Hypothalamus (tissue), 51 donors: ENCODE results near the gene WBP1L.
"Not testable (repeated sequence)": the region's sequence is repeated elsewhere in the genome, so short reads cannot be mapped to it uniquely, and the experiment has no call there.

Source experiments
- DNase-seq, 51 donors: peaks; one replicate each; lab custom pipeline; 2025; lab: John Stamatoyannopoulos, UW

Gene WBP1L

DNA sequence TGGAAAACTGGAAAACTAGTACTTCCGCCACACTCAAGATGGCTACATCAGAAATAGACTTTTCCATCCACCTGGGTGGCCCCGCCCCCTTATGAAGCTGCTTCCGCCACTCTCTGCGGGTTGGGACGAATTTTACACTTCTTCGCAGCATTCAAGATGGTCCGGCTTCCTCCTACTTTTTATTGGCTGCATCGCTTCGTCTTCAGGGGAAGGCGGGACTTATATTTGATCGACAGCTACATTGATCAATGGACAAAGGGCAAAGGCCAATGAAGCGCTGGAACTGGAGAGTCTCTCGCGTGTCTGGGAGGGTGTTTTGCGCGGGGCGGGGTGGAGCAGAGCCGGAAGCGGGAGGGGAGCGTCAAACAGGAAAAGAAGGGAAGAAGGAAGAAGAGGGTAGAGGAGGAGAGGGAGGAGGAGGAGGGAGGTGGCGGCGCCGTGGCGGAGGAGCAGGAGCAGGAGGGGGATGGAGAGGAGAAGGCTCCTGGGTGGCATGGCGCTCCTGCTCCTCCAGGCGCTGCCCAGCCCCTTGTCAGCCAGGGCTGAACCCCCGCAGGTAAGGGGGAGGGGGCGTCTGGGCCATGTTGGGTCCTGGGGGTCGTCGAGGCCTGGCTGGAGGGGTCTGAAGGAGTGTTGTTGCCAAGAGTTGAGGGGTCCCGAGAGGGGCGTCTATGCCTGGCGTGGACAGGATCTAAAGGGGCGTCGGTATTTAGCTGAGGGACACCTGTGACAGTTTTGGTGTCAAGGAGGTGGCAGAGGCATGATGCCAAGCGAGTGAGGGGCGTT lies at the start of gene WBP1L:
Gene WBP1L (plus strand): TSS at position 361 of the 786 bp plus-strand sequence. CDS start 106 bp downstream, at position 467.
- DNase-seq: peak; percentile 28 to 100 (median 94)

DNA sequence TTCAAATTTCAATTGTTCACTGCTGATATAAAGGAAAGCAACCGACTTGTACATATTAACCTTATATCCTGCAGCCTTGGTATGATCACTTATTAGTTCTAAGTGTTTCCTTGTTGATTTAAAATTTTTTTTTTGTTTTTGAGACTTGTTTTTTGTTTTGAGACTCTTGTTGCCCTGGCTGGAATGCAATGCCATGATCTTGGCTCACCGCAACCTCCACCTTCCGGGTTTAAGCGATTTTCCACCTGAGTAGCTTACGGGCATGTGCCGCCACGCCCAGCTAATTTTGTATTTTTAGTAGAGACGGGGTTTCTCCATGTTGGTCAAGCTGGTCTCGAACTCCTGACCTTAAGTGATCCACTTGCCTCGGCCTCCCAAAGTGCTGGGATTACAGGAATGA lies 48.3 kb upstream of the WBP1L start:
- not testable (repeated sequence) for DNase-seq

DNA sequence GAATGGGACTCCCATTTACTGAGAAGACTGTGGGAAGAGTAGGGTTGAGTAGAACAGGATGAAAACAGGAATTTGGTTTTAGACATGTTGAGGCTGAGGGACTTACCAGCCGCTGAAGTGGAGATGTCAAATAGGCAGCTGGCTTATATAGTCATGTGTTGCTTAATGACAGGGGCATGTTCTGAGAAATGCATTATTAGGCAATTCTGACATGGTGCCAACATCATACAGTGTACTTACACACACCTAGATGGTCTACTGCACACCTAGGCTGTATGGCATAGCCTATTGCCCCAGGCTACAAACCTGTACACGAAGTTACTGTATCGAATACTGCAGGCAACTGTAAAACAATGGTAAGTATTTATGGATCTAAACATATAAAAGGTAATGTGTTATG lies 47.0 kb upstream of the WBP1L start:
- DNase-seq: no peak

DNA sequence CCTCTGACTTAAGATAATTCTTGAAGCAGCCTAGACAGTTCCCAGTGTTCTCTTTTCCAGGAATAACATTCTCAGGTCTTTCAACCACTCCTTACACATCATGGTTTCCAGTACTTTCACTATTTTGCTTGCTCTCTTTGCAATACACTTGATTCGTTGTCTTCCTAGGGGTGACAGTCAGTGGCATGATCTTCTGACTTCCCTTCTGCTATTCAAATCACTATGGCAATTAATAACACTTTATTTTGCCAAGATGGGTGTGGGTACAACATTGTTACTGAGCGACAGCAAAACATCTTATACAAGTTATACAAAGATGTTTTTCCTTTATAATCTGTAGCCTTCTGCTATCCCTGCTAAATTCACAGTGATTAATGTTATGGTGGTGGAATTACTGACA lies 44.9 kb upstream of the WBP1L start:
- no peak for DNase-seq

DNA sequence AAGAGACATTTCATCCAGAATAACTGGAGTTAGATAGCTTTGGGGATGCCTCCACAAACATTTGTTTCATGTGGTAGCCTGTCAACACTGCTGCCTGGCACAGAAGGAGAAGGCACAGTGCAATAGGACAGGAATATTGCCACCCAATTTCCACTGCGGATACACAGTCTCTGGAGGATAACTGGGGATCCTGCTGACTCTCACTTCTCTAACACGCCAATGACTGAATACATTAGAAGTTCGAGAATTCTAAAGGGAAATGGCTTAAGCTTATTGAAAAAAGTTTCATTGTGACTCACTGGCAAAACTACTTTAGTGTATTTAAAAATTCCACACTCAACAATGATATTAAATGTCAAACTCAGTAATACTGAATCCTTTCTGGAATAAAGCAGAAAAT lies 42.5 kb upstream of the WBP1L start:
- DNase-seq: no peak

DNA sequence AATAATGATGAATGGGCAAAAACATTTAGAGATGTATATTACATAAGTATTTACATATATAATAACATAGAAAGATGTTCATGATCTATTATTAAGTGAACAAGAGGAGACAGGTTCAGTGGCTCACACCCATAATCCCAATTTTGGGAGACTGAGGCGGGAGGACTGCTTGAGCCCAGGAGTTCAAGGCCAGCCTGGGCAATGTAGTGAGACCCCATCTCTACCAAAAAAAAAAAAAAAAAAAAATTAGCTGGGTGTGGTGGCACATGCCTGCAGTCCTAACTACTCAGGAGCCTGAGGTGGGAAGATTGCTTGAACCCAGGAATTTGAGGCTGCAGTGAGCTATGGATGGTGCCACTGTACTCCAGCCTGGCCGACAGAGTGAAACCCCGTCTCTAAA lies 42.0 kb upstream of the WBP1L start:
- no peak for DNase-seq

DNA sequence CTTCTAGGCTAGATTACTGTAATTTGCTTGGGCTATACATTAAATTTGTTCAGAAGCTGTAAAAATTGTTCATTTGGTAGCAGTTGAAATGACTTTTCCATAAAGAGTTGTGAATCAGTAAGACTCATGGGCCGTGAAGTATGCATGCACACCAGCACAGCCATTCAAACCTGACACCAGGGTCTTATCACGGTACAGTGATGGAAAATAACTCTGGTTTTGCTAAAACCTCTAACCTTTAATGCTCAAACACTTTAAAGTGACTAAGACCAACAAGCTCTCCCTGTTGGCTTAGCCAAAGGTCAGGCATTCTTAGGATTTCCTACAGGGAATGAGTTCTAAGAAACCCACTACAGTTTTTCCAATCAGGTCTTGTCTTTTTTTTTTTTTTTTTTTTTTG lies 41.0 kb upstream of the WBP1L start:
- no peak for DNase-seq

DNA sequence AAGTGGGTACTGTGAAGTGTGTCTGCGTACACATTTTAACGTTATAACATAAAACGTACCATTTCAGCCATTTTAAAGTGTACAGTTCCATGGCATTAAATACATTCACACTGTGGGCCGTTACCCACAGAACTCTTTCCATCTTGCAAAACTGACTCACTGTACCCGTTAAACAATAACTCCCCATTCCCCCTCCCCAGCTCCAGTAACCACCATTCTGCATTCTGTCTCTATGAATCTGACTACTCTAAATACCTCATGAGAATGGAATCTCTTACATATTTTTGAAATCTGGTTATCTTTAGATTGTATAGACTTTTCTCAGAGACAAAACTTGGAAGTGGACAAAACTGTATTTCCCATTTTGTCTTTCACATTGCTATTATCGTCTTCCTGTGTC lies 38.8 kb upstream of the WBP1L start:
- no peak for DNase-seq

DNA sequence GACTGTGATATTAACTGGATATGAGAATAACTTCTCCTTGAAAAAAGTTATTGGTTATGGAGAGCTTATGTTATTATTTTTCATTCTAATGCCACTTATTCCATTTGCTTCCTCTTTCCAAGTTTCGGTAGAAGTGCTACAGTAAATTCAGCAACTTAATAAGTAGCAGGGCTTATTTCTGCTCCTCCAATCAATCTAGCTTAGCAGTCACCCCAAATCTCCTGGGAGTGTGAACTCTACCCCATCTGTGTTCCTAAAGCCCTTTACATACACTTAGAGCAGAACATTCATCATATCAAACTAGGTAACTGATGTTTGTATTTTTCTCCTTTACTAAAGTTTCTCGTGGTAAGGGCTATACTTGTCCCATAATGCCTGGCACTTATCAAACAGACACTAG lies 38.2 kb upstream of the WBP1L start:
- DNase-seq: no peak

DNA sequence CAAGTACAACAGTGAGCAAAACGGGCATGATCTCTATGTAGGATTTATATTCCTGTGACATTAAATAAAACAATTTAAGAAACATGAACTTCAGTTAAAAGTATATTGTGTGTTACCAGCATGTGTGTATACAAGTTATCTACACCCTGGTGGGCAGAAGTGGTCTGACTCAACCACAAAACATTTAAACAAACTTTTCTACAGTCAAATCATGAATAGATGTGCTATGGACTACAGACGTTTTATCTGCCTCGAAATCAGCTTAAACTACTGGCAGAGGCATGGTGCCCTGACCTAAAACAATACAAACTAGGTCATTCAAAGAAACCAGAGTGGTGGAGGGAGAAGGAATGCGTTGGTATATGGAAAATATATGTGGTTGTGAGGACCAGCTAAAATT lies 33.1 kb upstream of the WBP1L start:
- no peak for DNase-seq

DNA sequence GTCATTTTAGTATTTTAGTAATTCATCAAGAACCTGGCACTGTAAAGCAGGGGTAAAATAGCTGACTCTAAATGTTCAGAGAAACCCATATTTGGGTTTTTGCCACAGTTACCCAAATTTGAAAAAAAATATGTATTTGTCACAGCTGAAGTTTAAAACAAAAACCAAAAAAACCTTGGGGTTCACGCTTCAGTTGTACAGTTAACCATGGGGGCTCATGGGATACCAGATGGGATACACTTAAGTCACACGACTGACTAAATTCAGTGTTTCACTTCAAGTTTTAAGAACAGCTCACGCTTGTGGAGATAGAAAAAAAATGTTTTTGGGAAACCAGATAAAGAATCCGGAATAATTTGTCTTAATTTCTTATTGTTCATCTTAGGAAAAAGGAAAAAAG lies 31.7 kb upstream of the WBP1L start:
- DNase-seq: no peak

DNA sequence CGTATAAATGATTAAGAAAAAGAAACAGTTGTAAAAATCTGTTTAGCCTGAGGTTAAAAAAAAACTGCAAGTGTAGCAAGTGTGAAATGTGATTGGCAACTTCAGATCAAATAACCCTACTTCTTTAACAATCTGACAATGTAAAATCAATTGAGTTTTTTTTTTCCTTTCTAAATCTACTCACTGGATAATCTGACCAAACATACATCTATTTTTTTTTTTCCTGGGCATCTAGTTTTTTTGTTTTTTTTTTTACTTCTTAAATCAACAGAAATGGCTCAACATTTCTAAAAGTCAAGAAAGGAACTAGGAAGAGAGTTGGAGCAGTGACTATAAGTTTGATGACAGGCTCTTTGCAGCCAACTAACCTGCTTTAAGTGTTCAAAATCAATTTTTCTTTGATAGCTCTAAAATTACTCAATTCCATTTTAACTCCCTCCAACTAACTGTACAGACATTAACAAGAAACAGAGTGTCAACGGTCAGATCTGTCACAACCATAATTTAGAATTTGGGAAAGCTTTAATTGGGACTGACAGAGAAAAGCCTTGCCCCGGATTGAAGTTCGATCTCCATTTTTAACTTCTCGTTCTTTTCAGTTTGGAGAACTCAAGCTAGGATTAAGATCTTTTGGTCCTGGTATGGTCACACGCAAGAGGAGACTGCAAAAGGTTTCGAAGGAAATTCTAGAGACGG lies 30.8 kb upstream of the WBP1L start:
- DNase-seq: no peak

DNA sequence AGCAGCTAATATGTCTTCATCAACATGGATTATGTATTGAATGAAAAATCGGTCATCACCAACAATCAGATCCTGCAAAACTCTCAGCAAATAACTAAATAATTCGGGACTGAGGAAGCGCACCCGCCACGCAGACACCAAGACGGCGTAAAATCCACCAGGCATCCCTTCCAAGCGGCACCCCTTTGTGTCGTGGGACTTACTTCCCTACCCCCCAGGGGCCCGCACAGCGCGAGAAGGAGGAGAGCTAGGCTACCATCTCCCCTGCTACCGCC lies 30.3 kb upstream of the WBP1L start:
- DNase-seq: peak in 3 of 51 donors; percentile 49 to 64 (median 56)

DNA sequence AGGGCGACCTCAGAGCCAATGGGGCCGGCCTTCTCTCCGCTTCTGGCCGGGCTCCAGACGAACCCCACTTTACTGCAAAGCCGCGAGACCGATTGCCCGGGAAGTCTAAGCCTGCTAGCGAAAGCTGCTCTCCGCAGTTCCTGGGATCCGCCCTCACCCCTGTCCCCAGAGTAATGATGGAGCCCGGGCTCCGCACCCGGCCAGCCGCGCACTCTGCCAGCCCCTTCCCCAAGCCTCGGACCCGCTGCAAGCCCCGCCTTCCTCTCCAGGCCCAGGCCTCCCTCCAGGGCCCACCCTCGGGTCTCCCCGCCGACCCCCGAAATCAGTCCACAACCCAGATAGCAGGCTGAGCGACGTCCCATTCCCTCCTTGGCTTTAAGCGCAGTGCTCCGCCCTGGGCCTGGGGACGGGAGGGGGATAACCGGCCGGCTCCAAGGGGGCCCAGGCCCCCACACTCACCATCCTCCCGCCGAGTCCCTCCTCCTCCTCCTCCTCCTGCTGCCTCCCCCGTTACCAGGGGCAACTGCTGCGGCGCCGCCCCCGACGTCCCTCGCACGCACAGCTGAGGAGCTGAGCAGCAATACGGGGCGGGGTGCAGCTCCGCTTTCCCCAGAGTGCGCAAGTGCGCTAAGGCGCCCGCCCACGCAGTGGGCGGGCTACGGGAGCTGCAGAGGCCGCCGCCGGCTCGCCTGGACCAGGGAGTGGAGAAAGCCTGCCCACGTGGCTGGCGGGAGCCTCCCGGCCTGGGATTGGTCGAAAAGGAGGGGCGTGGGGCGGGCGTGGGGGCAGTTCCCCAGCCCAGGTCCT lies 29.7 kb upstream of the WBP1L start, which contains the start of gene ARL3:
Gene ARL3 (minus strand): TSS at position 584 of the 807 bp plus-strand sequence. CDS start 122 bp downstream, at position 462.
- peak; percentile 63 to 99 (median 97) for DNase-seq

DNA sequence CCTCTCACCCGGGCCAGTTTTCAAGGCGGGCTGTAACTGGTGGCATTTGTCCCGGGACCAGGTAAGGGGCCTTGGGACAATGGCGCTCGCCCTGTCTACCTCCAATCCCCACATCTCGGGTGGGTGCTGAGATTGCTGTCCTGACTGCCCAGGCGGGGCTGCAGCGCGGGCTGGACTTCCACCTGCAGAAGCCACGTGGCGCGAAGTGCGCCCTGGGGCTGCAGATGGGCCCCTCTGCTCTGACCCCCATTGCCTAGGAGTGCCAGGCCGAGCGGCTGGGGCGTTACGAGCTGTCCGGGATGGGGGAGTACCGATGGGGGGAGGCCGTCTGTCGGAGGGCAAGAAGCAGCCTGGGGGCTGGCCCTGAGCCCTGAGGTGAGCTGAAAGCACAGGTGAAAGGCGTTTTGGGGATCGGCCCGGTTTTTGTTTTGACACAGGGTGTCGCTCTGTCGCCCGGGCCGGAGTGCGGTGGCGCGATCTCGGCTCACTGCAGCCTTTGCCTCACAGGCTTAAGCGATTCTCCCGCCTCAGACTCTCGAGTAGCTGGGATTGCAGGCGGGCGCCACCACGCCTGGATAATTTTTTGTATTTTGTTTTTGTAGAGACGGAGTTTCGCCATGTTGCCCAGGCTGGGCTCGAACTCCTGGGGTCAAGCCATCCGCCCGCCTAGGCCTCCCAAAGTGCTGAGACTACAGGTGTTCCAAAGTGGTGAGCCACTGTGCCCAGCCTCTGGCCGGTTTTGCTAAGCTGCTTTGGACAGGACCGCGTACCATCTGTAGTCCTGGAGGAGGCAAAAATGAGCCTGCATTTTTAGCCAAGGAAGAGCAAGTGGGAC lies 28.9 kb upstream of the WBP1L start, which contains the start of gene SFXN2:
Gene SFXN2 (plus strand): TSS at position 16 of the 835 bp plus-strand sequence. CDS start 12,001 bp downstream, outside the sequence.
- peak in 8 of 51 donors; percentile 42 to 70 (median 50) for DNase-seq

DNA sequence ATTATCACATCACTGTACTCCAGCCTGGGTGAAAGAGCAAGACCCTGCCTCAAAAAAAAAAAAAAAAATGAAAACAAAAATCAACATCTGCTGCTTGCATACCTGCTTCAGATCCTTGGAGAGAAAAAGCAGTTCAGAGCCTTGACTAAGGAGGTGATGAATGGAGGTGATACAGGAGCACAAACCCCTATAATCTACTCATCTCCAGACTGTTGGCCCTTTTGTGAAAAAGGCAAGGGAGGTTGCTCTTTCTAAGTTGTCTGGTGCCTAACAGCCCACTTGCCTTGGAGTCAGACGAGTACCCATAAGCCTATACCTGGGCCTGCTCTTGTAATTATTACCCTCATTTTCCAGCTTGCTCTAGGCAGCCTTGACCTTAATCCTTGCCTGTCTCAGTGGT lies 27.9 kb upstream of the WBP1L start:
- no peak for DNase-seq

DNA sequence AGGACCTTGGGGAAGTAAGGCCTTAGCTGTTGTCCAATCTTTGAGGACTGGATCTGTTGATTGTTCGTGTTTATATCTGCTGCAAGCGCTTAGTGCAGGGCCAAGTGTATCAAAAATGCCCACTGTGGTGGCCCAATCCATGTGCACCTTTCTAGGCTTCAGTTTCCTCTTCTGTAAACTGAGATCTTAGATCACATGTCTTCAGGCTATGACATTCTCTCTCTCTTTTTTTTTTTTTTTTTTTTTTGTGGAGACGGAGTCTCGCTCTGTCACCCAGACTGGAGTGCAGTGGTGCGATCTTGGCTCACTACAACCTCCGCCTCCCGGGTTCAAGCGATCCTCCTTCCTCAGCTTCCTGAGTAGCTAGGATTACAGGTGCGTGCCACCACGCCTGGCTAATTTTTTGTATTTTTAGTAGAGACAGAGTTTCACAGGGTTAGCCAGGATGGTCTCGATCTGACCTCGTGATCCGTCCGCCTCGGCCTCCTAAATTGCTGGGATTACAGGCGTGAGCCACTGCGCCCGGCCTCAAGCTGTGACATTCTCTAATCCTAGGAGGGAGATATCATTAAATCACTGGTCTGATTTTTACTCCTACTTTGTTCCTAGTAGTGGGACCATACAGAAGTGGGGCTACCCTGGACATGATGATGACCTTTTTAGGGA lies 26.7 kb upstream of the WBP1L start:
- not testable (repeated sequence) for DNase-seq

DNA sequence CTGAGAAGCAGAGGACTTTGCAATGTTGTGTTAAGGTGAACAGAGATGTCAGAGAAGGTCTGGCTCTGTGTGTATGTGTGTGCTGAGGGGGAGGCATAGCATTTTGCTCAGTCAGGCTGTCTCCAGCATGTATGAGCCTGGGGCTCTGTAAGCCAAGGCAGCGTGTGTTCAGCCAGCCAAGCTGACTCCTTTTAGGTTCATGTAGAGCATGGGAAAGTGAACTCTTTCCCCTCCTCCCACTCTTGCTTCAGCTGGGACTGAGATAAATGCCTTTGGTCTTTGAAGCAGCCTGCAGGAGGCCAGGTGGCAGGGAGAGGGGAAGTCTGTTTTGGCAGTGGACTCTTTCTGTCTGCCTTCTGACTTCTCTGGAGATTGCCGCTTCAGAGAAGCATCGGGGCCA lies 25.5 kb upstream of the WBP1L start:
- no peak for DNase-seq

DNA sequence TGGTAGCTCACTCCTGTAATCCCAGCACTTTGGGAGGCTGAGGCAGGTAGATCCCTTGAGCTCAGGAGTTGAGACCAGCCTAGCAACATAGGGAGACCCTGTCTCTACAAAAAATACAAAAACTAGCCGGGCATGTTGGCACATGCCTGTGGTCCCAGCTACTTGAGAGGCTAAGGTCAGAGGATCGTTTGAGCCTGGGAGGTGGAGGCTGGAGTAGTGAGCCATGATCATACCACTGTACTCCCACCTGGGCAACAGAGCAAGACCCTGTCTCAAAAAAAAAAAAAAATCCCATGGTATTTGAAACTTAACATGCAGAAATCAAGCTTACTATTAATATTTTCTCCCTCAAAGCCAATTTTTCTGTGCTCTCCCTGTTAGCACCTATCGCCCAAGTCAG lies 23.4 kb upstream of the WBP1L start:
- DNase-seq: no peak

DNA sequence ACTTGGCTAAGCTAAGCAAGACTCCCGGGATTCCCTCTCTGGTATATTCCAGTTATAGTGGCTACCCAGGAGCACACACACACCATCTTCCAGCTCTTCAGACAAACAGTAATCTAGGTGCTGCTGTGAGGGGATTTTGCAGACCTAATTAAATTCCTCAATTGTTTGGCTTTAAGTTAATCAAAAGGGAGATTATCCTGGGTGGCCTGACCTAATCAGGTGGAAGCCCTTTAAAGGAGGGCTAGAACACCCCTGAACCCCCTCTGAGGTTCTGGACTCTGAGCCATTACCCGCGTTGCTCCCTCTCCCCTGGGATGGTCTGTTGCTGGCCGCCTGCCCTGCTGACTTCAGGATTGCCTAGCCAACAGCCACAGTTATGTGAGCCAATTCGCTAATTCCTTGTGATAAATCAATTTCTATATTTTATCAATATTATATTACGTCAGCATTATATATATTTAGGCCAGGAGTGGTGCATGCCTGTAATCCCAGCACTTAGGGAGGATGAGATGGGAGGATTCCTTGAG lies 22.9 kb upstream of the WBP1L start:
- no peak for DNase-seq
